ENCODE measurements around the gene NEO1. TPM values are rescaled to one million over a fixed set of nuclear protein-coding genes. Genes with fewer than 3 reads are reported as not detected.

NEO1 gene
- total RNA-seq, 2 donors from 2014 or later: 51.4 to 72.3 TPM

DNA sequence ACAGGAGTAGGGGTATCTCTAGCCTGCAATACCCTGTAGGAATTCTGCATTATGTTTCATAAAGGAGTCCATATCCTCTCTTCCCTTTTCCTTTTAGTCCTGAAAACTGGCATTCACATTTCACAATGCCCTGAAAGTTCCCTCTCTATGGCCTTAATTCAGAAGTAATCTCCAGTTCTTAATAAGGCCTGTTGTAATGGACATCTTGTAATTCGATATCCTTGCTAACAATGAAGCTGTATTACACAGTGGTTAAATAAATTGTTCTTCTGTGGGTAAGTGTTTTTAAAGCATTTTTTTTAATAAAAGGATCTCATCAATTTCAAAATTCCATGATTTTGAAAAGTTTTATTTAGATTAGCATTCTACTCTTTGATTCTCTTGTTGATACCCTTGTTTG is 34.3 kb upstream of the NEO1 start:
- Histone ChIP-seq H3K27me3 (replicated peaks; ENCODE audit: insufficient read depth) (no peaks in the 10 kb centered on the region), H3K36me3 (no peaks in the 10 kb centered on the region), H3K4me1 (ENCODE audit: control insufficient read depth in 1 of 2, low read depth in 2 of 2) (no peaks in the 10 kb centered on the region), H3K27ac (no peak overlapping the region), H3K9me3 (no peaks in the 10 kb centered on the region), H3K4me3 (no peak overlapping the region)
- DNase-seq (ENCODE audit: low spot score) (no peak), ATAC-seq (ENCODE audit: insufficient number of reproducible peaks, low FRiP score, low read depth) (no peak)
- TF ChIP-seq, protein P1, sequence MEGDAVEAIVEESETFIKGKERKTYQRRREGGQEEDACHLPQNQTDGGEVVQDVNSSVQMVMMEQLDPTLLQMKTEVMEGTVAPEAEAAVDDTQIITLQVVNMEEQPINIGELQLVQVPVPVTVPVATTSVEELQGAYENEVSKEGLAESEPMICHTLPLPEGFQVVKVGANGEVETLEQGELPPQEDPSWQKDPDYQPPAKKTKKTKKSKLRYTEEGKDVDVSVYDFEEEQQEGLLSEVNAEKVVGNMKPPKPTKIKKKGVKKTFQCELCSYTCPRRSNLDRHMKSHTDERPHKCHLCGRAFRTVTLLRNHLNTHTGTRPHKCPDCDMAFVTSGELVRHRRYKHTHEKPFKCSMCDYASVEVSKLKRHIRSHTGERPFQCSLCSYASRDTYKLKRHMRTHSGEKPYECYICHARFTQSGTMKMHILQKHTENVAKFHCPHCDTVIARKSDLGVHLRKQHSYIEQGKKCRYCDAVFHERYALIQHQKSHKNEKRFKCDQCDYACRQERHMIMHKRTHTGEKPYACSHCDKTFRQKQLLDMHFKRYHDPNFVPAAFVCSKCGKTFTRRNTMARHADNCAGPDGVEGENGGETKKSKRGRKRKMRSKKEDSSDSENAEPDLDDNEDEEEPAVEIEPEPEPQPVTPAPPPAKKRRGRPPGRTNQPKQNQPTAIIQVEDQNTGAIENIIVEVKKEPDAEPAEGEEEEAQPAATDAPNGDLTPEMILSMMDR (IDR thresholded peaks at IDR 0.05): no peak

DNA sequence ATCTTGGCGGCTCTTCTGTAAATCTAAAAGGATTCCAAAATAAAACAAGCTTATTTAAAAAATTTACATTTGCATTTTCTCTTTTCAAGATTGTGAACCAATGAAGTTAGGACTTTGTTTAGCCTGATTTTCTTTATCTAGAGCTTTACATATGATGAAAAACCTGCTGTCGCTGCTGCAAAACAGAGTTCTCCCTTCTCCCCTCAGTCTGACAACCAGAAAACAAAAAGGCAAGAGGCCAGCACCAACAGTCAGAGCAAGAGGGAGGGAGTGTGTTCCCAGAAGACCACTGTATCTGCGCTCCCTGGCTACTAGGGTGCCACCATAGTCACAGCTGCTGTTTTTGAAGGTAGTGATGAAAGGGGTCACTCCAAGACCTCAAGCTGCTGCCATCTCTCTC is 33.1 kb upstream of the NEO1 start:
- no peak for ATAC-seq (ENCODE audit: insufficient number of reproducible peaks, low FRiP score, low read depth)
- TF ChIP-seq, protein P1 (IDR thresholded peaks at IDR 0.05): no peak
- no peaks in the 10 kb centered on the region for H3K27me3 ChIP-seq (replicated peaks; ENCODE audit: insufficient read depth)
- DNase-seq (ENCODE audit: low spot score): no peak
- H3K27ac ChIP-seq: no peak overlapping the region
- H3K4me3 ChIP-seq: no peak overlapping the region
- no peaks in the 10 kb centered on the region for H3K36me3 ChIP-seq
- no peaks in the 10 kb centered on the region for H3K4me1 ChIP-seq (ENCODE audit: control insufficient read depth in 1 of 2, low read depth in 2 of 2)
- no peaks in the 10 kb centered on the region for H3K9me3 ChIP-seq

DNA sequence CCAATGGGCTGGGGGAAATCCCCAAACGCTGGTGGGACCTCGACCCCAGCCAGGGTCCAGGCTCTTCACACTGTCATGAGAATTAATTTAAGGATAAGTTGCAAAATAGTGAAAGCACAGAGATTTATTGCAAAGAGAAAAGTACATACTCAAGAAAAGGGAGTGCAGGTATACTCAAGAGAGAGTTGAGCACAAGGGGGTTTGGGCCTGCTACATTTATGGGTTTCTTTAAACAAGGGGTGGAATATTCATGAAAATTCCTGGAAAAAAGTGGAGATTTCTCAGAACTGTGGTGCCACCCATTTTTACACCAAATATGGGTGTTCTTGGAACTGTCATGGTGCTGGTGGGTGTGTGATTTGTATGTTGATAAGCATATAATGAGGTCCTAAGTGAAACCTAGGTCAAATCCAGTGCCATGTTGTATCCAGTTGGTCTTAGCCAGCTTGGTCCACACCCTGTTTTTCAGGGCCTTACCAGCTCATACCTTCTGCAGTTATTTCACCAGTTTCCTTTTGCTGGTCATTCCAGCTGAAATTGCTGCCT is 32.6 kb upstream of the NEO1 start:
- no peaks in the 10 kb centered on the region for H3K4me1 ChIP-seq (ENCODE audit: control insufficient read depth in 1 of 2, low read depth in 2 of 2)
- no peaks in the 10 kb centered on the region for H3K27me3 ChIP-seq (replicated peaks; ENCODE audit: insufficient read depth)
- H3K36me3 ChIP-seq: no peaks in the 10 kb centered on the region
- no peak overlapping the region for H3K27ac ChIP-seq
- DNase-seq (ENCODE audit: low spot score) (no peak), ATAC-seq (ENCODE audit: insufficient number of reproducible peaks, low FRiP score, low read depth) (no peak)
- TF ChIP-seq, protein P1 (IDR thresholded peaks at IDR 0.05): no peak
- no peaks in the 10 kb centered on the region for H3K9me3 ChIP-seq
- no peak overlapping the region for H3K4me3 ChIP-seq

DNA sequence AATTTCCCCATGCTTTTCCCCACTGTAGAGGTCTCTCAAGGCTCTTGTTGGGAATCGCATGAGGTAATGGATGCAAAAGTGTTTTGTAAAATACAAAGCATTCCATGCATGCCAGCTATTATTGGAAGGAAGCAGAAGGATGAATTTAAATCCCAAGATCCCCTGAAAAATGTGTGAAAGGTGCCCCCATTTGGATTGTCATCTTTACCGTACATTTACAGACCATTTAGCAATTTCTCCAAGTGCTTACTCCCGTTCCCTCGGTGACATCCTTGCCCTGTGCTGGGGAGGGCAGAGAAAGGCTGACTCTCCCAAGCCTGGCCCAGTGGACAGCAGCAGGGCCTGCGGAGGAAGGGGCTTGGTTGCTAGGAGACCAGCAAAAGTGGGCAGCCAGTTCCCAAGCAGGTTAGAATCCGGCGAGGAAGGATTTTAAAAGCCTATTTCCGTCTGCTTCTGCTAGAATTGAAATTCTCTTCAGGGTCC is 31.1 kb upstream of the NEO1 start:
- no peak overlapping the region for H3K27ac ChIP-seq
- H3K9me3 ChIP-seq: no peaks in the 10 kb centered on the region
- H3K36me3 ChIP-seq: no peaks in the 10 kb centered on the region
- no peak for DNase-seq (ENCODE audit: low spot score)
- TF ChIP-seq, protein P1 (IDR thresholded peaks at IDR 0.05): no peak
- ATAC-seq (ENCODE audit: insufficient number of reproducible peaks, low FRiP score, low read depth): no peak
- H3K4me1 ChIP-seq (ENCODE audit: control insufficient read depth in 1 of 2, low read depth in 2 of 2): no peaks in the 10 kb centered on the region
- H3K27me3 ChIP-seq (replicated peaks; ENCODE audit: insufficient read depth): no peaks in the 10 kb centered on the region
- H3K4me3 ChIP-seq: no peak overlapping the region

DNA sequence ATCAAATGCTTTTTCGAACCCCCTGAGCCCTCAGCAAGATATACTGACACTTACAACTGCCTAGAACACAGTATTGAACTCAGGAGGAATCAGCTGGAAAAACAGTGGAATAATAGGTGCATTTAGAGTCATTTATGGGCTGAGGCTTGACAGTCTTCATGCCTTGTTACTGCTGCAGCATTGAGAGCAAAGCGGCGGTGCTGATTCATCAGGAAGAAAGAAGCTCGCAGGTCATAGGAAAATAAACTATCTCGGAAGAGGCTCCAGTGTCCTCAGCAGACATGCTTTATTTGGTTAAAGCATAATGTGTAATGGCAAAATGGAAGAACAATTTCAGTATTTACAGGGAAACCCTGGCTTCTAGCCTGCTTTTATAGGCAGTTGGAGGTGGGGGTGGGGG is 30.1 kb upstream of the NEO1 start:
- TF ChIP-seq, protein P1 (IDR thresholded peaks at IDR 0.05): no peak
- Histone ChIP-seq H3K4me3 (no peak overlapping the region), H3K36me3 (no peaks in the 10 kb centered on the region), H3K9me3 (no peaks in the 10 kb centered on the region), H3K27ac (no peak overlapping the region), H3K4me1 (ENCODE audit: control insufficient read depth in 1 of 2, low read depth in 2 of 2) (no peaks in the 10 kb centered on the region), H3K27me3 (replicated peaks; ENCODE audit: insufficient read depth) (no peaks in the 10 kb centered on the region)
- DNase-seq (ENCODE audit: low spot score) (no peak), ATAC-seq (ENCODE audit: insufficient number of reproducible peaks, low FRiP score, low read depth) (no peak)

Measured in thoracic aorta (tissue), 2 donors.